Measurements from ENCODE around the gene GATA3. TPM values are rescaled to one million over a fixed set of nuclear protein-coding genes. Genes with fewer than 3 reads are reported as not detected.

Gene GATA3
- total RNA-seq, 5 donors from 2014 or later (not counting 1 experiment from before 2014, with no cell fraction given) = 47.2 to 98.1 (median 59.9) TPM

GRCh38 chr10:8076933-8077332 is 22.4 kb downstream of the GATA3 start:
- DNase-seq = no peak
- H3K4me1 ChIP-seq (ENCODE audit: control insufficient read depth in 1 of 2, extremely low read depth in 1 of 2, insufficient read depth in 2 of 2, low read length in 2 of 2) = peaks cover 0 to 9% of the 10 kb centered on the region in 2 experiments
- Mint-ChIP-seq H3K27me3 (no peaks in the 10 kb centered on the region), H3K27ac (no peak overlapping the region), H3K4me1 (peaks cover 18 to 28% (median 24%) of the 10 kb centered on the region in 3 donors), H3K4me3 (no peak overlapping the region), H3K36me3 (peaks cover 54% of the 10 kb centered on the region), H3K9me3 (no peaks in the 10 kb centered on the region)
- no peak overlapping the region for H3K27ac ChIP-seq (ENCODE audit: low read length)
- ATAC-seq (replicated peaks in 1 of 4) = peak in 1 of 4 experiments; percentile 46
- ChIA-PET CTCF (interaction anchor here in 1 of 2 donors (0.6 kb wide), 1 partner anchor 13 kb away, joined by 3 read pairs; no protein-coding TSS in a partner anchor), POLR2A (no interaction called here)
- peaks cover 6 to 62% of the 10 kb centered on the region in 2 donors for H3K36me3 ChIP-seq (ENCODE audit: control insufficient read depth in 2 of 2, extremely low read depth in 1 of 2, insufficient read depth in 1 of 2, low read length in 1 of 2)
- H3K4me3 ChIP-seq (ENCODE audit: control insufficient read depth in 1 of 2, extremely low read depth in 1 of 2, low read length in 1 of 2) = no peak overlapping the region
- no peaks in the 10 kb centered on the region for H3K27me3 ChIP-seq (replicated peaks in 1 of 2; ENCODE audit: control insufficient read depth in 2 of 2, extremely low read depth in 1 of 2, insufficient read depth in 2 of 2, low read length in 1 of 2)
- WGBS (ENCODE audit: insufficient coverage) = no CpG with 5 or more reads among the region's 5 CpGs
- no peaks in the 10 kb centered on the region for H3K9me3 ChIP-seq

DNA sequence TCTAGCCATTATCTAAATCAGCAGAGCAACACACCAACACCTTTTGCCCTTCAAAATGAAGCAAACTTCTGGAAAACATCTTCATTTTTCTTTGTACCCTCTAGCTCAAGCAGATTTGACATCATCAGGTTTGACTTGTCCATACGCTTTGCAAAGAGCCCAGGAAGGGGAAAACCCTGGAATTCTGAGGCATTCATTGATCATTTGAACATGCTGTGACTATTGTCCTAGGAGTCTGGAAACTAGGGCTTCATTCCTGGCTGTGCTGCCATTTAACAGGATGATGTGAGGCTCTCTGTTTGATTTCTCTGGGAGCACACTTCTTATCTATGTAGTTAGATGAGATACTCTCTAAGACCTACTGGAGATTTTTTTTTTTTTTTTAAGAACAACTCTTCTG is 23.5 kb downstream of the GATA3 start:
- Mint-ChIP-seq H3K4me3 (no peak overlapping the region), H3K9me3 (no peaks in the 10 kb centered on the region), H3K27me3 (no peaks in the 10 kb centered on the region), H3K36me3 (peaks cover 53% of the 10 kb centered on the region), H3K4me1 (peaks cover 9 to 20% (median 18%) of the 10 kb centered on the region in 3 donors), H3K27ac (no peak overlapping the region)
- Histone ChIP-seq H3K27me3 (replicated peaks in 1 of 2; ENCODE audit: control insufficient read depth in 2 of 2, extremely low read depth in 1 of 2, insufficient read depth in 2 of 2, low read length in 1 of 2) (no peaks in the 10 kb centered on the region), H3K4me1 (ENCODE audit: control insufficient read depth in 1 of 2, extremely low read depth in 1 of 2, insufficient read depth in 2 of 2, low read length in 2 of 2) (peaks cover 0 to 6% of the 10 kb centered on the region in 2 experiments), H3K27ac (ENCODE audit: low read length) (no peak overlapping the region), H3K36me3 (ENCODE audit: control insufficient read depth in 2 of 2, extremely low read depth in 1 of 2, insufficient read depth in 1 of 2, low read length in 1 of 2) (peaks cover 6 to 53% of the 10 kb centered on the region in 2 donors), H3K9me3 (no peaks in the 10 kb centered on the region), H3K4me3 (ENCODE audit: control insufficient read depth in 1 of 2, extremely low read depth in 1 of 2, low read length in 1 of 2) (no peak overlapping the region)
- CTCF ChIA-PET = interaction anchor here in 1 of 2 donors (0.6 kb wide), 1 partner anchor 150 kb away, joined by 3 read pairs; no protein-coding TSS in a partner anchor
- ATAC-seq (replicated peaks in 1 of 4) = no peak
- POLR2A ChIA-PET = interaction anchor here (0.5 to 0.7 kb wide), 2 partner anchors 17 to 44 kb away, joined by 4 to 8 read pairs; no protein-coding TSS in a partner anchor
- 100% methylated on average over 1 of the region's 1 CpG for WGBS (ENCODE audit: insufficient coverage)
- DNase-seq = no peak

DNA sequence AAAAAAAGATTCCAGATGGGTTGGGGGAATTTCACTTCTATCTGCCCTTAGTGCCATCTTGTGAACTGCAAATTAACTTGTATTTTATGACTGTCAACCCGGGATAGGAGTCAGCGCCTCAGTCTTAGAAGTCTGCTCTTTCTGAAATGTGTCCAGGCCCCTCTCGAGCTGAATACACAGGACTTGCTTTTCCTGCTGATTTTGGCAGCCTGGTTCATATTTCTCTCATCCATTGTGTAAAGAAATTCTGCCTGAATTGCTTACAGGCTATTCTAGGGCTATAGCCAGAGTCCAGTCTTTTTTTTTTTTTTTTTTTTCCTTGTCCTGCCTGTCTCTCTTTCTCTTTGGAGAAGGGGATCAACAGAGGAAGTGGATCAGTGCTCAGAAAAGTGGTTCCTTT is 24.6 kb downstream of the GATA3 start:
- Mint-ChIP-seq H3K4me1 (peaks cover 3 to 9% (median 7%) of the 10 kb centered on the region in 3 donors), H3K27ac (no peak overlapping the region), H3K4me3 (no peak overlapping the region), H3K27me3 (no peaks in the 10 kb centered on the region), H3K9me3 (no peaks in the 10 kb centered on the region), H3K36me3 (peaks cover 51% of the 10 kb centered on the region)
- H3K27ac ChIP-seq (ENCODE audit: low read length) = no peak overlapping the region
- no peaks in the 10 kb centered on the region for H3K9me3 ChIP-seq
- H3K4me1 ChIP-seq (ENCODE audit: control insufficient read depth in 1 of 2, extremely low read depth in 1 of 2, insufficient read depth in 2 of 2, low read length in 2 of 2) = peaks cover 0 to 3% of the 10 kb centered on the region in 2 experiments
- H3K27me3 ChIP-seq (replicated peaks in 1 of 2; ENCODE audit: control insufficient read depth in 2 of 2, extremely low read depth in 1 of 2, insufficient read depth in 2 of 2, low read length in 1 of 2) = no peaks in the 10 kb centered on the region
- ChIA-PET POLR2A (no interaction called here), CTCF (interaction anchor here in 1 of 2 donors (0.8 kb wide), 1 partner anchor 65 kb away, joined by 3 read pairs; no protein-coding TSS in a partner anchor)
- DNase-seq (no peak), ATAC-seq (replicated peaks in 1 of 4) (no peak)
- H3K4me3 ChIP-seq (ENCODE audit: control insufficient read depth in 1 of 2, extremely low read depth in 1 of 2, low read length in 1 of 2) = no peak overlapping the region
- H3K36me3 ChIP-seq (ENCODE audit: control insufficient read depth in 2 of 2, extremely low read depth in 1 of 2, insufficient read depth in 1 of 2, low read length in 1 of 2) = peaks cover 2 to 47% of the 10 kb centered on the region in 2 donors
- WGBS (ENCODE audit: insufficient coverage) = no CpG with 5 or more reads among the region's 3 CpGs

DNA sequence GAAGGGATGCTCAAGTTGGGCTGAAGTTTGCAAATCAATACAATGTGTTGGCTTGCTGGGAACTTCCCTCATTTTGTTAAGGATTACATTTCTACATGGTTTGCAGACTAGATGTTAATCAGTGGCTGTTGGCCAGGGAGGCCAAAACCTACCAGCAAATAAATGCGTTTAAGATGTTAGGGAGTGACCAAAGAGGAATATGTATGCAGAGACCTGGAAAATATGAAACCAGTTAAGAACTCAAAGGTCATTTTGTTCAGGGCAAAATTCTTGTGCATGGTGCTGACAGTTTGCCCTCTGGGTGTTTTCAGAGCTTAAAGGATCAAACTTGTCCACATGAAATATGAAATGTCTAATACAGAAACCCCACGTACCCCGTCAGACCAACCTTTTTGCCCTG is 30.3 kb downstream of the GATA3 start:
- no peaks in the 10 kb centered on the region for H3K9me3 Mint-ChIP-seq
- H3K27me3 Mint-ChIP-seq = no peaks in the 10 kb centered on the region
- POLR2A ChIA-PET = no interaction called here
- ATAC-seq (replicated peaks in 1 of 4) (no peak), DNase-seq (no peak)
- H3K36me3 ChIP-seq (ENCODE audit: control insufficient read depth in 2 of 2, extremely low read depth in 1 of 2, insufficient read depth in 1 of 2, low read length in 1 of 2) = peaks cover 0 to 16% of the 10 kb centered on the region in 2 donors
- H3K9me3 ChIP-seq = no peaks in the 10 kb centered on the region
- H3K4me1 Mint-ChIP-seq = peaks cover 14 to 26% (median 21%) of the 10 kb centered on the region in 3 donors
- CTCF ChIA-PET = no interaction called here
- H3K27ac Mint-ChIP-seq = no peak overlapping the region
- H3K4me1 ChIP-seq (ENCODE audit: control insufficient read depth in 1 of 2, extremely low read depth in 1 of 2, insufficient read depth in 2 of 2, low read length in 2 of 2) = peaks cover 10 to 25% of the 10 kb centered on the region in 2 experiments
- peaks cover 34% of the 10 kb centered on the region for H3K36me3 Mint-ChIP-seq
- H3K4me3 Mint-ChIP-seq = no peak overlapping the region
- H3K4me3 ChIP-seq (ENCODE audit: control insufficient read depth in 1 of 2, extremely low read depth in 1 of 2, low read length in 1 of 2) = no peak overlapping the region
- WGBS (ENCODE audit: insufficient coverage) = 77% methylated on average over 3 of the region's 3 CpGs
- H3K27ac ChIP-seq (ENCODE audit: low read length) = no peak overlapping the region
- H3K27me3 ChIP-seq (replicated peaks in 1 of 2; ENCODE audit: control insufficient read depth in 2 of 2, extremely low read depth in 1 of 2, insufficient read depth in 2 of 2, low read length in 1 of 2) = no peaks in the 10 kb centered on the region

- WGBS (ENCODE audit: insufficient coverage) = 93% methylated on average over 2 of the region's 4 CpGs
Observed at GRCh38 chr10:8085251-8085650, 30.8 kb downstream of the GATA3 start.

DNA sequence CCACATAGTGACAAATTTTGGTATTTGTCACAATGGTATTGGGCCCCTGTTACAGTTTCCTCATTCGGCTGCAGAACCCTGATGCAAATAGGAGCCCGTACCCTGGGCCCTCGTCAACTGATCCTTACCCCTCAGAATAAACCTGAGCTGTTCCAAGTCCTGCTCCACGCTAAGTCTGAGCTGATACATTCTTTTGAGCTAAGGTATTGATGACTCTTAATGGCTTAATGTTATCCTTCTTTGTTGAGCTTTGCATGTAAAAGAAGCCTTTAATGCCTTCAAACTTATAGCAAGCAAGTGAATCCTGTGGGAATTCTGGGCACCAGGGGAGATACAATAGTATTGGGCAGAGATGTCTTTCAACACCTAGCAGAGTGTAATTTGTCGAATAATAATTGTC is 31.8 kb downstream of the GATA3 start:
- H3K9me3 Mint-ChIP-seq = no peaks in the 10 kb centered on the region
- peaks cover 24% of the 10 kb centered on the region for H3K36me3 Mint-ChIP-seq
- no peaks in the 10 kb centered on the region for H3K27me3 ChIP-seq (replicated peaks in 1 of 2; ENCODE audit: control insufficient read depth in 2 of 2, extremely low read depth in 1 of 2, insufficient read depth in 2 of 2, low read length in 1 of 2)
- no peak overlapping the region for H3K4me3 ChIP-seq (ENCODE audit: control insufficient read depth in 1 of 2, extremely low read depth in 1 of 2, low read length in 1 of 2)
- H3K4me1 Mint-ChIP-seq = peaks cover 14 to 27% (median 22%) of the 10 kb centered on the region in 3 donors
- H3K27ac ChIP-seq (ENCODE audit: low read length) = no peak overlapping the region
- H3K4me3 Mint-ChIP-seq = peak overlapping the region in 1 of 3 donors; percentile 23
- H3K36me3 ChIP-seq (ENCODE audit: control insufficient read depth in 2 of 2, extremely low read depth in 1 of 2, insufficient read depth in 1 of 2, low read length in 1 of 2) = peaks cover 0 to 8% of the 10 kb centered on the region in 2 donors
- WGBS (ENCODE audit: insufficient coverage) = no CpG with 5 or more reads among the region's 5 CpGs
- H3K27ac Mint-ChIP-seq = no peak overlapping the region
- CTCF ChIA-PET = no interaction called here
- no peaks in the 10 kb centered on the region for H3K27me3 Mint-ChIP-seq
- ATAC-seq (replicated peaks in 1 of 4) = no peak
- POLR2A ChIA-PET = interaction anchor here in 1 of 2 donors (0.6 kb wide), 1 partner anchor 1006 kb away, joined by 3 read pairs; no protein-coding TSS in a partner anchor
- H3K9me3 ChIP-seq = no peaks in the 10 kb centered on the region
- peaks cover 10 to 25% of the 10 kb centered on the region in 2 experiments for H3K4me1 ChIP-seq (ENCODE audit: control insufficient read depth in 1 of 2, extremely low read depth in 1 of 2, insufficient read depth in 2 of 2, low read length in 2 of 2)
- DNase-seq = no peak

More at GRCh38 chr10:8085251-8085650, 30.8 kb downstream of the GATA3 start:
- DNase-seq = no peak
- Mint-ChIP-seq H3K36me3 (peaks cover 34% of the 10 kb centered on the region), H3K4me3 (no peak overlapping the region), H3K9me3 (no peaks in the 10 kb centered on the region), H3K27me3 (no peaks in the 10 kb centered on the region), H3K4me1 (peaks cover 14 to 27% (median 22%) of the 10 kb centered on the region in 3 donors), H3K27ac (no peak overlapping the region)
- Histone ChIP-seq H3K27me3 (replicated peaks in 1 of 2; ENCODE audit: control insufficient read depth in 2 of 2, extremely low read depth in 1 of 2, insufficient read depth in 2 of 2, low read length in 1 of 2) (no peaks in the 10 kb centered on the region), H3K9me3 (no peaks in the 10 kb centered on the region), H3K4me3 (ENCODE audit: control insufficient read depth in 1 of 2, extremely low read depth in 1 of 2, low read length in 1 of 2) (no peak overlapping the region), H3K27ac (ENCODE audit: low read length) (no peak overlapping the region), H3K36me3 (ENCODE audit: control insufficient read depth in 2 of 2, extremely low read depth in 1 of 2, insufficient read depth in 1 of 2, low read length in 1 of 2) (peaks cover 0 to 16% of the 10 kb centered on the region in 2 donors), H3K4me1 (ENCODE audit: control insufficient read depth in 1 of 2, extremely low read depth in 1 of 2, insufficient read depth in 2 of 2, low read length in 2 of 2) (peaks cover 10 to 25% of the 10 kb centered on the region in 2 experiments)
- ChIA-PET POLR2A (no interaction called here), CTCF (no interaction called here)
- ATAC-seq (replicated peaks in 1 of 4) = no peak

Measured in T-cell (primary cell).